ENCODE results near the gene UCP2.

Gene UCP2
- total RNA-seq: 22.7 to 128 (median 31.2) reads per million in 3 experiments

GRCh38 chr11:73982595-73982989 lies at the start of gene UCP2:
Gene UCP2 (minus strand): TSS chr11:73982843. CDS start chr11:73978378, 4,465 bp downstream.
- peak; percentile 72 for DNase-seq

- DNase-seq: no peak
Measured at GRCh38 chr11:74030723-74031676, 48.4 kb upstream of the UCP2 start.

- no peak for DNase-seq
Measured at GRCh38 chr11:74025467-74026166, 43.0 kb upstream of the UCP2 start.

- DNase-seq: no peak
Measured at GRCh38 chr11:74024261-74025029, 41.8 kb upstream of the UCP2 start.

- no peak for DNase-seq
Measured at GRCh38 chr11:74023276-74023675, 40.6 kb upstream of the UCP2 start.

GRCh38 chr11:74022546-74022945 lies 39.9 kb upstream of the UCP2 start:
- no peak for DNase-seq

GRCh38 chr11:74021998-74022397 lies 39.4 kb upstream of the UCP2 start:
- no peak for DNase-seq

GRCh38 chr11:74020539-74020938 lies 37.9 kb upstream of the UCP2 start:
- DNase-seq: no peak

GRCh38 chr11:74019860-74020259 lies 37.2 kb upstream of the UCP2 start:
- DNase-seq: no peak

- no peak for DNase-seq
Measured at GRCh38 chr11:74019104-74019738, 36.6 kb upstream of the UCP2 start.

GRCh38 chr11:74018331-74019005 lies 35.8 kb upstream of the UCP2 start:
- no peak for DNase-seq

- no peak for DNase-seq
Measured at GRCh38 chr11:74017631-74018030, 35.0 kb upstream of the UCP2 start.

- DNase-seq: no peak
Measured at GRCh38 chr11:74015919-74016684, 33.5 kb upstream of the UCP2 start.

GRCh38 chr11:74014880-74015279 lies 32.2 kb upstream of the UCP2 start:
- DNase-seq: no peak

- no peak for DNase-seq
Measured at GRCh38 chr11:74013141-74013540, 30.5 kb upstream of the UCP2 start.

GRCh38 chr11:74012074-74012809 lies 29.6 kb upstream of the UCP2 start:
- no peak for DNase-seq

- peak; percentile 66 for DNase-seq
Measured at GRCh38 chr11:74011360-74012073, 28.9 kb upstream of the UCP2 start.

GRCh38 chr11:74010306-74011300 lies 28.0 kb upstream of the UCP2 start:
- DNase-seq: no peak
